Hypothalamus (tissue), 51 donors: ENCODE data around the gene PRELID1.

Source experiments
- DNase-seq, 51 donors: peaks; one replicate each; lab custom pipeline; 2025; lab: John Stamatoyannopoulos, UW

Gene PRELID1

DNA sequence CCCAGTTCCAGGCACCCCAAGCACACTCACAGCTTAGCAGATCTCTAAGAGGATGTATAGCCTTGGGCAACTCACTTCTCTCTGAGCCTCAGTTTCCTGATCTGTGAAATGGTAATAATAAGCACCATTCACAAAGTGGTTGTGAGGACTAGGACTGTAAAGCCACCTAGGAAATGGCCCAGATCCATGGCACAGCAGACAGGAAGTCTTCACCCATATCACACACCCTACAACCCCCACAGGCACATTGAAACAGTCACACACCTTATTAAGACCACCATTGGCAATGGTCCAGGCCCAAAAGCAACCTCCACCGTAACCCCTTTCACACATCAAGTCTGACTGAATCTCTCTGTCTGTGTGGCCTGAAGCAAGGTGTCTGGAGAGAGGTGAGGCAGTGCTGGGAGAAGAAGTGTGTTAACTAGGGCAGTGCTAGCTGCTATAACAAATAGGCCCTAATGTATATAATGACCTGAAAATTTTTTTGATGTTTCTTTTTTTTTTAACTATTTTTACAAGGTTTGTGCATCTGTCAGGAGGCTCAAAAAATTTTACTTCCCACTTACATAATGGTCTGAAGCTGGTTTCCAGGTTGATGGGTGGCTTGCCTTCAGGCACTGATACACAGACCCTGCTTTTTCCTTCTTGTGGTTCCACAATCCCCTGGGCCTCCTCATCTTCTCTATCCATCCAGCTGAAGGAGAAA is 51.7 kb downstream of the PRELID1 start:
- DNase-seq = no peak

- DNase-seq = no peak
Measured at GRCh38 chr5:177355868-177356168, 52.2 kb downstream of the PRELID1 start.
